ENCODE results near the gene ACSM6. TPM values are rescaled to one million over a fixed set of nuclear protein-coding genes. Genes with fewer than 3 reads are reported as not detected.

Gene ACSM6
- total and polyA plus RNA-seq, 2 of the 8 experiments (the other 6 are each of a cell fraction or from before 2014, with no cell fraction given): 0.33 TPM; not detected in 1

- H3K14ac ChIP-seq (ENCODE audit: insufficient read length): no peak overlapping the region
- H3K79me2 ChIP-seq (ENCODE audit: control insufficient read depth in 1 of 2, insufficient read depth in 2 of 2, low read length in 2 of 2): no peaks in the 10 kb centered on the region
- H2BK15ac ChIP-seq (ENCODE audit: low read length): no peak overlapping the region
- H3K4ac ChIP-seq (replicated peaks; ENCODE audit: insufficient read length, low read depth, low read length): no peak overlapping the region
- H3K23me2 ChIP-seq (ENCODE audit: low read depth, low read length): no peaks in the 10 kb centered on the region; the same call in 1 of the 2 replicates
- H3K4me3 ChIP-seq (ENCODE audit: extremely low read depth in 1 of 4, insufficient read depth in 2 of 4, low read depth in 3 of 4, low read length in 4 of 4): no peak overlapping the region
- H3K4me1 ChIP-seq (replicated peaks in 1 of 4; ENCODE audit: control insufficient read depth in 3 of 4, insufficient read depth in 4 of 4, low read length in 3 of 4): 0 out of 7 replicates have a peak, but pooled peaks cover 0 to under 1% (median 0%) of the 10 kb centered on the region in 4 experiments
- H3K79me1 ChIP-seq (ENCODE audit: low read depth, low read length): no peaks in the 10 kb centered on the region
- H2AFZ ChIP-seq (ENCODE audit: low read length): no peak overlapping the region
- no peak for DNase-seq (ENCODE audit: low read depth in 1 of 2, low spot score in 2 of 2)
- no peaks in the 10 kb centered on the region for H3K36me3 ChIP-seq (ENCODE audit: control insufficient read depth in 2 of 4, insufficient read depth in 4 of 4, low read length in 3 of 4)
- TF ChIP-seq TAF7 (optimal IDR thresholded peaks at IDR 0.05; ENCODE audit: borderline replicate concordance, low read depth, low read length): no peak
- no peak for TF ChIP-seq EZH2 (IDR thresholded peaks at IDR 0.05; ENCODE audit: low read depth, low read length, severe bottlenecking)
- no peak for TF ChIP-seq BACH1 (IDR thresholded peaks at IDR 0.05; ENCODE audit: low read length)
- TF ChIP-seq SIRT6 (IDR thresholded peaks at IDR 0.05; ENCODE audit: low read length): no peak
- no peak for TF ChIP-seq SP1 (IDR thresholded peaks at IDR 0.05; ENCODE audit: low read depth, low read length)
- no peak for TF ChIP-seq KDM1A (IDR thresholded peaks at IDR 0.05; ENCODE audit: borderline replicate concordance, low read length)
- no peak for TF ChIP-seq SP4 (IDR thresholded peaks at IDR 0.05; ENCODE audit: low read length)
- no peak for TF ChIP-seq PHF8 (conservative IDR thresholded peaks at IDR 0.05; ENCODE audit: low read depth, low read length)
- TF ChIP-seq ATF2 (IDR thresholded peaks at IDR 0.05; ENCODE audit: low read length): no peak
- TF ChIP-seq TBP (IDR thresholded peaks at IDR 0.05; ENCODE audit: low read depth, low read length): no peak
- H4K8ac ChIP-seq (ENCODE audit: extremely low read depth, insufficient read depth, low read length): no peak overlapping the region
- H4K91ac ChIP-seq (replicated peaks; ENCODE audit: insufficient read length, low read length): no peak overlapping the region
- H4K20me1 ChIP-seq (replicated peaks in 1 of 2; ENCODE audit: control insufficient read depth in 1 of 2, insufficient read depth in 2 of 2, low read length in 2 of 2): no peaks in the 10 kb centered on the region
- POLR2A ChIA-PET (ENCODE audit: partially characterized antibody): interaction anchor here (2.1 kb wide), 1 partner anchor 51 kb away, joined by 12 read pairs; no protein-coding TSS in a partner anchor
- no peak overlapping the region for H3K23ac ChIP-seq (ENCODE audit: insufficient read length)
- CTCF ChIA-PET (ENCODE audit: partially characterized antibody): interaction anchor here (0.9 kb wide), 1 partner anchor 45 kb away, joined by 3 read pairs; no protein-coding TSS in a partner anchor
- no peaks in the 10 kb centered on the region for H3K9me3 ChIP-seq (ENCODE audit: insufficient read depth in 2 of 2, low read depth in 1 of 2, low read length in 1 of 2)
- 94% methylated on average over 1 of the region's 1 CpG; no CpG with 5 or more reads in 1 of the 2 experiments for WGBS, 2 experiments (ENCODE audit: extremely low coverage in 1 of 2, insufficient coverage in 1 of 2, insufficient read length in 1 of 2, insufficient replicate concordance in 2 of 2, low coverage in 1 of 2, low lambda C conversion rate in 2 of 2, missing lambda C conversion rate in 1 of 2)
- no peak overlapping the region for H2BK5ac ChIP-seq (ENCODE audit: low read depth, low read length)
- H3K27ac ChIP-seq (ENCODE audit: low read depth, low read length): no peak overlapping the region
- H3K9ac ChIP-seq (replicated peaks in 1 of 4; ENCODE audit: extremely low read depth in 1 of 4, low read depth in 3 of 4, low read length in 3 of 4): no peak overlapping the region
- H2BK120ac ChIP-seq (replicated peaks; ENCODE audit: low read depth, low read length): no peak overlapping the region
- no peak overlapping the region for H4K5ac ChIP-seq (ENCODE audit: insufficient read length, low read depth, low read length)
- no peaks in the 10 kb centered on the region for H3K27me3 ChIP-seq (replicated peaks in 1 of 4; ENCODE audit: control insufficient read depth in 3 of 4, extremely low read depth in 1 of 4, insufficient read depth in 3 of 4, low read length in 3 of 4)
- no peak overlapping the region for H2BK12ac ChIP-seq (ENCODE audit: low read depth, low read length)
- H2BK20ac ChIP-seq (ENCODE audit: low read length): no peak overlapping the region
- H3K4me2 ChIP-seq (ENCODE audit: insufficient read depth in 1 of 2, low read depth in 2 of 2, low read length in 2 of 2): no peak overlapping the region
- no peak overlapping the region for H2AK5ac ChIP-seq (ENCODE audit: low read depth, low read length)
- H3K18ac ChIP-seq (ENCODE audit: extremely low read depth, low read length): no peak overlapping the region
- no peak for FAIRE-seq
- no peak overlapping the region for H3K56ac ChIP-seq (replicated peaks; ENCODE audit: insufficient read length, low read depth, low read length)
Observed at GRCh38 chr10:95178797-95179196, 15.2 kb upstream of the ACSM6 start.

All from H1 (cell line).